HepG2 (cell line): Measurements from ENCODE around the gene GALNTL6. TPM values are rescaled to one million over a fixed set of nuclear protein-coding genes. Genes with fewer than 3 reads are reported as not detected.

Experiments
- ATM ChIP-seq: fragments of 450-650 bp; IDR thresholded peaks from 2 replicates; pipeline ENCODE4 v1.7.1; 2017; ENCODE audit warnings: mild to moderate bottlenecking, borderline replicate concordance
- CBFB ChIP-seq: sonication (generic); formaldehyde crosslinking; IDR thresholded peaks from 2 replicates; pipeline ENCODE4 v1.4.0; 2020; ENCODE audit warnings: missing genetic modification reagents
- GZF1 ChIP-seq: sonication (generic); formaldehyde crosslinking; IDR thresholded peaks from 2 replicates; pipeline ENCODE4 v1.5.1; 2020; ENCODE audit warnings: mild to moderate bottlenecking, missing genetic modification reagents
- HMG20A ChIP-seq: IDR thresholded peaks from 2 replicates; pipeline ENCODE4 v1.6.1; 2016; ENCODE audit warnings: borderline replicate concordance
- KLF16 ChIP-seq, 2 experiments: sonication (generic) in 1 of 2; formaldehyde crosslinking in 1 of 2; IDR thresholded peaks; 2 replicates each; pipeline versions ENCODE4 v1.6.1 to v1.8.0; 2016 to 2023; ENCODE audit warnings: missing genetic modification reagents in 2 of 2, missing compliant biosample characterization in 1 of 2
- NFATC3 ChIP-seq: sonication (generic); formaldehyde crosslinking; IDR thresholded peaks from 2 replicates; pipeline ENCODE4 v1.5.1; 2020; ENCODE audit warnings: mild to moderate bottlenecking, missing genetic modification reagents
- NFRKB ChIP-seq: fragments of 450-650 bp; IDR thresholded peaks from 2 replicates; pipeline ENCODE4 v1.6.1; 2017
- PAWR ChIP-seq: sonication (generic); formaldehyde crosslinking; IDR thresholded peaks from 2 replicates; pipeline ENCODE4 v1.4.0; 2020; ENCODE audit warnings: missing genetic modification reagents, mild to moderate bottlenecking, borderline replicate concordance
- RCOR2 ChIP-seq: IDR thresholded peaks from 2 replicates; pipeline ENCODE4 v1.6.1; 2016; ENCODE audit warnings: missing biosample characterization, missing genetic modification reagents
- RFXANK ChIP-seq: IDR thresholded peaks from 2 replicates; pipeline ENCODE4 v1.6.1; 2016
- SATB2 ChIP-seq: sonication (generic); formaldehyde crosslinking; IDR thresholded peaks from 2 replicates; pipeline ENCODE4 v1.5.0; 2020; ENCODE audit warnings: missing genetic modification reagents
- ZBTB7A ChIP-seq: sonication (generic); formaldehyde crosslinking; IDR thresholded peaks from 2 replicates; pipeline ENCODE4 v1.8.0; 2022; ENCODE audit warnings: mild to moderate bottlenecking, missing genetic modification reagents
- ZFP36 ChIP-seq: fragments of 150-350 bp; IDR thresholded peaks from 2 replicates; pipeline ENCODE4 v1.6.1; 2018; ENCODE audit warnings: borderline replicate concordance, low read length, low read depth; ENCODE audit not compliant: partially characterized antibody
- ZNF180 ChIP-seq: sonication (generic); formaldehyde crosslinking; IDR thresholded peaks from 2 replicates; pipeline ENCODE4 v1.4.0; 2020; ENCODE audit warnings: low read depth, missing genetic modification reagents, borderline replicate concordance
- ZNF333 ChIP-seq: sonication (generic); formaldehyde crosslinking; IDR thresholded peaks from 2 replicates; pipeline ENCODE4 v1.4.0; 2020; ENCODE audit warnings: mild to moderate bottlenecking, missing genetic modification reagents, borderline replicate concordance
- ZNF33A ChIP-seq: sonication (generic); formaldehyde crosslinking; IDR thresholded peaks from 2 replicates; pipeline ENCODE4 v1.5.1; 2020; ENCODE audit warnings: missing genetic modification reagents, mild to moderate bottlenecking, moderate library complexity, borderline replicate concordance
- ZNF430 ChIP-seq: sonication (generic); formaldehyde crosslinking; IDR thresholded peaks from 2 replicates; pipeline ENCODE4 v1.9.0; 2021; ENCODE audit warnings: mild to moderate bottlenecking, missing genetic modification reagents
- ZNF431 ChIP-seq: sonication (generic); formaldehyde crosslinking; IDR thresholded peaks from 2 replicates; pipeline ENCODE4 v1.9.0; 2022; ENCODE audit warnings: missing genetic modification reagents, low read depth, mild to moderate bottlenecking, borderline replicate concordance
- ZNF747 ChIP-seq: sonication (generic); formaldehyde crosslinking; IDR thresholded peaks from 2 replicates; pipeline ENCODE4 v1.8.1; 2023; ENCODE audit warnings: missing genetic modification reagents, mild to moderate bottlenecking, borderline replicate concordance
- ZSCAN20 ChIP-seq: sonication (generic); formaldehyde crosslinking; IDR thresholded peaks from 2 replicates; pipeline ENCODE4 v1.4.0; 2020; ENCODE audit warnings: missing genetic modification reagents, mild to moderate bottlenecking, borderline replicate concordance
- polyA plus RNA-seq, 8 experiments: library from polyadenylated mRNA; depleted of rRNA in 3 of 8; stranded (reverse) in 7 of 8; unstranded in 1 of 8; fragments of >200 nt; fragmentation: Illumina TruSeq in 4 of 8; extraction: Trizol in 4 of 8; gene quantifications; 2 replicates each; pipeline versions ENCODE4 v1.2.1 to v1.2.3, GENCODE V29; 2011 to 2016; ENCODE audit warnings: low read depth in 4 of 8, missing spikeins in 1 of 8, mixed read lengths in 1 of 8; ENCODE audit not compliant: insufficient read depth in 1 of 8
- total RNA-seq, 5 experiments: library from RNA; depleted of rRNA; stranded (reverse); fragments of >200 nt; fragmentation: Illumina TruSeq; extraction: Trizol; gene quantifications; 2 replicates each; pipeline ENCODE4 v1.2.3, GENCODE V29; 2016; ENCODE audit warnings: low read depth in 1 of 5
- TF ChIP-seq, protein P1 (sequence below): sonication (generic); formaldehyde crosslinking; IDR thresholded peaks from 2 replicates; pipeline ENCODE4 v1.4.0; 2020; ENCODE audit warnings: missing genetic modification reagents, low read depth, mild to moderate bottlenecking, borderline replicate concordance
- TF ChIP-seq, protein P2 (sequence below): sonication (generic); formaldehyde crosslinking; IDR thresholded peaks from 2 replicates; pipeline ENCODE4 v1.5.1; 2020; ENCODE audit warnings: mild to moderate bottlenecking, missing genetic modification reagents, borderline replicate concordance
- TF ChIP-seq, protein P3 (sequence below): sonication (generic); formaldehyde crosslinking; IDR thresholded peaks from 2 replicates; pipeline ENCODE4 v1.5.0; 2020; ENCODE audit warnings: mild to moderate bottlenecking, missing genetic modification reagents
- TF ChIP-seq, protein P4 (sequence below): sonication (generic); formaldehyde crosslinking; IDR thresholded peaks from 2 replicates; pipeline ENCODE4 v1.5.1; 2020; ENCODE audit warnings: mild to moderate bottlenecking, missing genetic modification reagents, moderate library complexity

Gene GALNTL6
- total and polyA plus RNA-seq, 2 of the 13 experiments (the other 11 are each of a cell fraction or from before 2014, with no cell fraction given): not detected

DNA sequence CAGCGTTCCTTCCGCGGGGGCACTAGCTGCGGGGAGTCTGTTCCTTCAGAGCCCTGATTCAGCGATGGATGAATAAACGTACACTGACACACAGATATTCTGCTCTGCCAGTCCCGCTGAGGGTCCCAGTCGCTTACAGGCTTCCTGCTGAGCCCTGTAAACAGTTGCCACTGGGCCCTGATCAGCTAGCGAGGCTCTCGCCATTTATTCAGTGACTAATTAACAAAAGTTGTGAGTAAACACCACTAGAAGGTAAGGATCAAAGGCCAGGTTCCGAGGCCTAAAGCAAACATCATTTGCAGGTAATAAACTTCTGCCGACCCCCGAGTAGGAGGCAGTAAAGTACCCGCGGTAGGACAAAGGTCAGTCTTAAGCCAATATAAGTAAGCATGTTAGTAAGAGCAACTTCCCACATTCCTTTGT lies 912.8 kb downstream of the GALNTL6 start (continued):
- TF ChIP-seq ZNF33A (CRISPR knock-in tag): no peak
- TF ChIP-seq ZSCAN20 (CRISPR knock-in tag): no peak
- TF ChIP-seq, protein P1, sequence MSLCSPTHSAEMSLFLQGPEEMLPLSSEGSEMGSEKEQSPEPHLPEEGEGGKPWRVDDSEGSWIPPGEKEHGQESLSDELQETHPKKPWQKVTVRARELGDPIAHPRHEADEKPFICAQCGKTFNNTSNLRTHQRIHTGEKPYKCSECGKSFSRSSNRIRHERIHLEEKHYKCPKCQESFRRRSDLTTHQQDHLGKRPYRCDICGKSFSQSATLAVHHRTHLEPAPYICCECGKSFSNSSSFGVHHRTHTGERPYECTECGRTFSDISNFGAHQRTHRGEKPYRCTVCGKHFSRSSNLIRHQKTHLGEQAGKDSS (CRISPR knock-in tag): no peak
- TF ChIP-seq SATB2 (CRISPR knock-in tag): no peak
- TF ChIP-seq ZNF430 (CRISPR knock-in tag): no peak
- TF ChIP-seq RFXANK (CRISPR knock-in tag): no peak
- TF ChIP-seq CBFB (CRISPR knock-in tag): no peak
- no peak for TF ChIP-seq ZNF431 (CRISPR knock-in tag)
- TF ChIP-seq RCOR2: no peak
- TF ChIP-seq HMG20A (CRISPR knock-in tag): peak; percentile 27; the same call in 1 of the 2 replicates
- no peak for TF ChIP-seq GZF1 (CRISPR knock-in tag)
- peak; percentile 38; the same call in 1 of the 2 replicates for TF ChIP-seq ZBTB7A (CRISPR knock-in tag)
- TF ChIP-seq ZNF180: no peak
- TF ChIP-seq ATM: no peak
- TF ChIP-seq PAWR (CRISPR knock-in tag): no peak
- TF ChIP-seq, protein P2, sequence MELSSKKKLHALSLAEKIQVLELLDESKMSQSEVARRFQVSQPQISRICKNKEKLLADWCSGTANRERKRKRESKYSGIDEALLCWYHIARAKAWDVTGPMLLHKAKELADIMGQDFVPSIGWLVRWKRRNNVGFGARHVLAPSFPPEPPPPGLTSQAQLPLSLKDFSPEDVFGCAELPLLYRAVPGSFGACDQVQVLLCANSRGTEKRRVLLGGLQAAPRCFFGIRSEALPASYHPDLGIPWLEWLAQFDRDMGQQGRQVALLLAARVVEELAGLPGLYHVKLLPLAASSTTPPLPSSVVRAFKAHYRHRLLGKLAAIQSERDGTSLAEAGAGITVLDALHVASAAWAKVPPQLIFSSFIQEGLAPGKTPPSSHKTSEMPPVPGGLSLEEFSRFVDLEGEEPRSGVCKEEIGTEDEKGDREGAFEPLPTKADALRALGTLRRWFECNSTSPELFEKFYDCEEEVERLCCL (CRISPR knock-in tag): no peak
- TF ChIP-seq NFATC3 (CRISPR knock-in tag): no peak
- no peak for TF ChIP-seq ZNF333 (CRISPR knock-in tag)
- TF ChIP-seq KLF16 (CRISPR knock-in tag; IDR thresholded peaks at IDR 0.05): peak in 1 of 2 experiments; percentile 50; a peak in 1 of 4 replicates
- no peak for TF ChIP-seq NFRKB
- TF ChIP-seq, protein P3, sequence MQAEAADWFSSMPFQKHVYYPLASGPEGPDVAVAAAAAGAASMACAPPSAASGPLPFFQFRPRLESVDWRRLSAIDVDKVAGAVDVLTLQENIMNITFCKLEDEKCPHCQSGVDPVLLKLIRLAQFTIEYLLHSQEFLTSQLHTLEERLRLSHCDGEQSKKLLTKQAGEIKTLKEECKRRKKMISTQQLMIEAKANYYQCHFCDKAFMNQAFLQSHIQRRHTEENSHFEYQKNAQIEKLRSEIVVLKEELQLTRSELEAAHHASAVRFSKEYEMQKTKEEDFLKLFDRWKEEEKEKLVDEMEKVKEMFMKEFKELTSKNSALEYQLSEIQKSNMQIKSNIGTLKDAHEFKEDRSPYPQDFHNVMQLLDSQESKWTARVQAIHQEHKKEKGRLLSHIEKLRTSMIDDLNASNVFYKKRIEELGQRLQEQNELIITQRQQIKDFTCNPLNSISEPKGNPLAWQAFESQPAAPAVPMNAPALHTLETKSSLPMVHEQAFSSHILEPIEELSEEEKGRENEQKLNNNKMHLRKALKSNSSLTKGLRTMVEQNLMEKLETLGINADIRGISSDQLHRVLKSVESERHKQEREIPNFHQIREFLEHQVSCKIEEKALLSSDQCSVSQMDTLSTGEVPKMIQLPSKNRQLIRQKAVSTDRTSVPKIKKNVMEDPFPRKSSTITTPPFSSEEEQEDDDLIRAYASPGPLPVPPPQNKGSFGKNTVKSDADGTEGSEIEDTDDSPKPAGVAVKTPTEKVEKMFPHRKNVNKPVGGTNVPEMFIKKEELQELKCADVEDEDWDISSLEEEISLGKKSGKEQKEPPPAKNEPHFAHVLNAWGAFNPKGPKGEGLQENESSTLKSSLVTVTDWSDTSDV (CRISPR knock-in tag): no peak
- TF ChIP-seq, protein P4, sequence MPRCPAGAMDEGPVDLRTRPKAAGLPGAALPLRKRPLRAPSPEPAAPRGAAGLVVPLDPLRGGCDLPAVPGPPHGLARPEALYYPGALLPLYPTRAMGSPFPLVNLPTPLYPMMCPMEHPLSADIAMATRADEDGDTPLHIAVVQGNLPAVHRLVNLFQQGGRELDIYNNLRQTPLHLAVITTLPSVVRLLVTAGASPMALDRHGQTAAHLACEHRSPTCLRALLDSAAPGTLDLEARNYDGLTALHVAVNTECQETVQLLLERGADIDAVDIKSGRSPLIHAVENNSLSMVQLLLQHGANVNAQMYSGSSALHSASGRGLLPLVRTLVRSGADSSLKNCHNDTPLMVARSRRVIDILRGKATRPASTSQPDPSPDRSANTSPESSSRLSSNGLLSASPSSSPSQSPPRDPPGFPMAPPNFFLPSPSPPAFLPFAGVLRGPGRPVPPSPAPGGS: no peak
- no peak for TF ChIP-seq ZNF747 (CRISPR knock-in tag)
- no peak for TF ChIP-seq ZFP36
